ENCODE measurements around the gene CALML6.

Gene CALML6

GRCh38 chr1:1892079-1892762 lies 22.8 kb upstream of the CALML6 start:
- DNase-seq (ENCODE audit: low read depth in 2 of 2), result no peak

DNA sequence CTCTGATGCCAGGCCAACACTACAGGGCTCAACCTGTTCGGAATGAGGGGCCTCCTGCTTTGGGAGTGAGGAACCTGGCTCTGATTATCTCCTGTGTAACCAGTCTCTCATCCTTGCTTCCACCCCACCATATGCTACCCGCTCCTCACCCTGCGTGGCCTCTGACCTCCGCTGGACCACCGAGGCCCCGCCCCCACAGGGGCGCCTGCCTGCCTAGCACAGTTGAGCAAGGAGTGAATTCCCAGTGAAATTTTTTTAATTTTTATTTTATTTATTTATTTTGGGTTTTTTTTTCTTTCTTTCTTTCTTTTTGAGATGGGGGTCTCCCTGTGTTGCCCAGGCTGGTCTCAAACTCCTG lies 22.3 kb upstream of the CALML6 start:
- no peak for DNase-seq (ENCODE audit: low read depth in 2 of 2)

GRCh38 chr1:1893291-1893985 lies 21.6 kb upstream of the CALML6 start:
- no peak for DNase-seq (ENCODE audit: low read depth in 2 of 2)

GRCh38 chr1:1893997-1894353 lies 21.1 kb upstream of the CALML6 start:
- no peak for DNase-seq (ENCODE audit: low read depth in 2 of 2)

DNA sequence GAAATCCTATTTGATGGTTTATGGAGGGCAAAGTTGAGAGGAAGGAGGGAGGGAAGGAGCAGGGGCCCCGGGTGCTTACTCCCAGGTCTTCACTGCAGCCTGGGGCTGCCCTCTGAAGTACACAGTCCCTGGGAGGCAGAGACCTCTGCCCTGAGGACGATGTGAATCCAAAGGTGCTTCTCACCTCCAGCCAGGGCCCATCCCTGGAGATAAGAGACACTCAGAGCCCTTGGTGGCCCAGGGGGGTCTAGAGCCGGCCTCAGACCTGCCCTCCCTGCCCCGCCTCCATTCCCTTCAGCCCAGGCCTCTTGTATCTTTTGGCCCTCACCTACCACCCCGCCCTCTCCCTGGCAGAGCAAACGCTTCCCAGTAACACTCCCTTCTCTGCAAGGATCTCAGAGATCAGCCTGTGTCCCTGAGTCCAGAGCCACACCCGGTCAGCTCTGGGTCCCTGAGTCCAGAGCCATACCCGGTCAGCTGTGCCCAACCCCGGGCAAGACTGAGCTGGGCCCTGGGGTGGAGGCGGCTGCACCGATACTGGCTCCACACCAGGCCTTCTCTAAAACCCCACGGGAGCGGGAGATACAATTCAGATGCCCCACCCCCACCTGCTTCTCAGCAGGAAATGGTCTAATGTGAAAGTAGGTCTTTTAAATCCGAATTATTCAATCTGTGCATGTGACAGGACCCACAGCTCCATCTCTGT lies 20.6 kb upstream of the CALML6 start:
- DNase-seq (ENCODE audit: low read depth in 2 of 2), result no peak

GRCh38 chr1:1895060-1895418 lies 20.0 kb upstream of the CALML6 start:
- DNase-seq (ENCODE audit: low read depth in 2 of 2), result no peak

- no peak for DNase-seq (ENCODE audit: low read depth in 2 of 2)
Observed at GRCh38 chr1:1895456-1896336, 19.4 kb upstream of the CALML6 start.

GRCh38 chr1:1898246-1898933 lies 16.7 kb upstream of the CALML6 start:
- DNase-seq (ENCODE audit: low read depth in 2 of 2), result no peak

- no peak for DNase-seq (ENCODE audit: low read depth in 2 of 2)
Observed at GRCh38 chr1:1899266-1899966, 15.6 kb upstream of the CALML6 start.

DNA sequence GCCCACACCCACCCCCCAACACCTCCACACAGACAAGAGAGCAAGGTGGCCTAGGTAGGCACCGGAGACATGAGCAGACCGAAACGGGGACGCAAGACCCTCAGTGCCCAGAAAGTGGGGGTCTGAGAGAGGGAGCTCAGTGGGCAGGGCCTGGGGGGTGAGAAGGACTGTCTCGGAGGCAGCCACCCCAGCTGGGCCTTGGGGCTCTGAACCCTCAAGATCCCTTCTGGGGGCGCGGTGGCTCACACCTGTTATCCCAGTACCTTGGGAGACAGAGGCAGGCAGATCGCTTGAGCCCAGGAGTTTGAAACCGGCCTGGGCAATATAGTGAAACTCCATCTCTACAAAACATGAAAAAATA lies 15.1 kb upstream of the CALML6 start:
- DNase-seq (ENCODE audit: low read depth in 2 of 2), result no peak

DNA sequence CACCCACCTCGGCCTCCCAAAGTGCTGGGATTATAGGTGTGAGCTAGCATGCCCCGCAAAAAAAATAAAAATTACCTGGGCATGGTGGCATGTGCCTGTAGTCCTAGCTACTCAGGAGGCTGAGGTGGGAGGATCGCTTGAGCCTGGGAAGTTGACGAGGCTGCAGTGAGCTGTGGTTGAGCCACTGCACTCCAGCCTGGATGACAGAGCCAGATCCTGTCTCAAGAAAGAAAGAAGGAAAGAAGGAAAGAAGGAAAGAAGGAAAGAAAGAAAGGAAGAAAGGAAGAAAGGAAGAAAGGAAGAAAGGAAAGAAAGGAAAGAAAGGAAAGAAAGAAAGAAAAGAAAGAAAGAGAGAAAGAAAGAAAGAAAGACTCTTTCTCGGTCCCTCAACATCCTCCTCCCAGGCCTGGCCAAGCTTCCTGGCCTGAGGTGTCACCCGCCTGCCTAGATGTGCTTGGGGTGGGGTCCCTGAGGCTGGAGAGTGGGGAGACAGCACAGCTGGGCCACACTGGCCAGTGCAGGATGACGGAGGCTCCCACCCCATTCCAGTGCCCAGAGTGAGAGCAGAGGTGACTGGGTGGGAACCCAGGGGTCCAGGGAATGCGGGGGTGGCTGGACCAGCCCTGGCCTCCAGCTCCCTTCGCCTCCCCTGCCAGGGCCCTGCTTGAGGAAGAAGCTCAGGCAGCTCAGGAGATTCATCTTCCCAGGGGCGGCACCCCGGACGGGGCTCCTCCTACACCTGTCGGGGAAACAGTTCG lies 14.0 kb upstream of the CALML6 start:
- DNase-seq (ENCODE audit: low read depth in 2 of 2), result no peak

- DNase-seq (ENCODE audit: low read depth in 2 of 2), result no peak
Observed at GRCh38 chr1:1901641-1902294, 13.3 kb upstream of the CALML6 start.

GRCh38 chr1:1903224-1903623 lies 11.8 kb upstream of the CALML6 start:
- DNase-seq (ENCODE audit: low read depth in 2 of 2), result no peak

GRCh38 chr1:1906185-1907097 lies 8.6 kb upstream of the CALML6 start:
- peak; percentile 47 to 62 for DNase-seq (ENCODE audit: low read depth in 2 of 2)

DNA sequence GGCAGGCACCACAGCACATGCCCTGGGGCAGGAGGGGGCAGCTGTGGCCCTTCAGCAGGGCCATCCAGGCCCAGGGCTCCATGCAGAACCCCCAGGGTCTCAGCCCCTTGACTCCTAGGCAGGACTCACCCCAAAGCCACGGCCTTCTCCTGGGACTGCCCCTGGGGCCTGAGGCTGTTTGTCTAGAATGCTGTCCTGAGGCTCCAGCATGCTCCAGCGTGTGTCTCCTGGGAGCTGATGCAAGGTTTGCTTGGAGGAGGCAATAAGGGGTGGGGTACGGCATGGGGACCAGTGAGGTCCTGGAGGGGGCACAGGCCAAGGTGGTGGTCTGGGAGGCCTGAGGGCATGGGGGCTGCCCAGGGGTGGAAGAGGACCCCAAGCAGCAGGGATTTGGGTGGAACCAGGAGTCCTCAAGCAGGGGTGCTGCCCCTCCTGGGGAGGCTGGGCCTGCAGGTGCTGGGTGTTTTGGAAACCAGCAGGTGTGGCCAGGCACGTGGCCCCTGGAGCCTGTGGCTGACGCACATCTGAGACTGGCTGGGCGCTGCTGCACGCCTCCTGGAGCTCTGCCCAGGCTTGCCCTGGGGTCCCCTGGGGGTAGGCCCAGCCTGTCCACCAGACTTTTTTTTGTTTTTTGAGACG lies 7.8 kb upstream of the CALML6 start:
- DNase-seq (ENCODE audit: low read depth in 2 of 2), result no peak

- DNase-seq (ENCODE audit: low read depth in 2 of 2), result no peak
Observed at GRCh38 chr1:1908506-1908791, 6.6 kb upstream of the CALML6 start.

- no peak for DNase-seq (ENCODE audit: low read depth in 2 of 2)
Observed at GRCh38 chr1:1910033-1910465, 5.0 kb upstream of the CALML6 start.

- DNase-seq (ENCODE audit: low read depth in 2 of 2), result no peak
Observed at GRCh38 chr1:1910651-1911331, 4.3 kb upstream of the CALML6 start.
